Stimulated activated CD8-positive, alpha-beta memory T cell treated with anti-CD3 and anti-CD28 coated beads, Interleukin-2, amount 100 ng/mL, for 1 hour (primary cell): ENCODE measurements around the gene PHLDB2.
A peak's percentile ranks its signal among the peaks of the same experiment; 100 is the strongest.
"Not testable (repeated sequence)": the region's sequence is repeated elsewhere in the genome, so short reads cannot be mapped to it uniquely, and the experiment has no call there.

Experiments
- DNase-seq, 2 donors: peaks; one replicate each; pipeline ENCODE4 v3.0.0-alpha.2; 2020; ENCODE audit warnings: low read depth in 2 of 2

Gene PHLDB2

DNA sequence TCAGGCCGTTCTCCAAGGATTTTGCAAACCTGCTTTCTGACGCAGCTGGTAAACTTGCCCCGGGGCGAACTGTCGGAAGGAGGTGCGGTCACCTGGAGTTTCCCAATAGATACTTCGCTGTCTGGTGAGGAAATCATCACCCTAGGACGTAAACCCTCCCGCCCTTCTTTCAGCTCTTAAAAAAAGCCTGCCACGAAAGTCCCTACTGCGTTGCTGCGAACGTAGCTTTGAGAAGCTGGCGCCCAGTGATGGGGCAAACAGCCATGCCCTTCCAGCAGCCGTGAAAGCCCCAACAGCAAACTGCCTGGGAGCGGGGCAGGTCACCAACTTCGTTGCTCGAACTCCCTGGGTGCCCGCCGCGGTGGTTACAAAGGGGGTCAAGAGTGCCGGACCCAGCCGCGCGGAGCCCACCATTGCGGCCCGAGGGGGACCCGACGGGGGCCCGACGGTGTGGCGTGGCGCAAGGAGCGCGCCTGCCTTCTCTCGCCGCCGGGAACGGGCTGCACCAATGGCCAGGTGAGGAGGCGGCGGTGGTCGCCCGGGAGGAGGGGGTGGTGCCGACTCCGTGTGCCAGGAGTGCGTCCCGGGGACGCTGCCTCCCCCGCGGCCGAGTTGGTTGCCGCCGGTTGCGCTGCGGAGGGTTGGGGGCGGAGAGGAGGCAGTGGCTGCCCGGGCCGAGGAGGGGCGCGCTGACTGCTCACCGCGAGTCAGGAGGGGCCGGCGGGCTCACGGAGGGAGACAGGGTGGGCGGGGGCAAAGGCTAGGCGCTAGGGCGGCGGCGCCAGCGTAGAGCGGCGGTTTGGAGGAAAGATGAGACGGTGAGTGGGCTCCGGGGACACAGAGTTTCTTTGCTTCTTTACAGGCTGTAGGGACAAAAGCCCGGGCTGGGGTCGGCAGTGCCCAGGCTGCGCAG lies at the start of gene PHLDB2:
PHLDB2 (plus strand) TSS at position 205 of the 913 bp plus-strand sequence. CDS start 24,813 bp downstream, outside the sequence.
- DNase-seq: peak; percentile 31 to 41

DNA sequence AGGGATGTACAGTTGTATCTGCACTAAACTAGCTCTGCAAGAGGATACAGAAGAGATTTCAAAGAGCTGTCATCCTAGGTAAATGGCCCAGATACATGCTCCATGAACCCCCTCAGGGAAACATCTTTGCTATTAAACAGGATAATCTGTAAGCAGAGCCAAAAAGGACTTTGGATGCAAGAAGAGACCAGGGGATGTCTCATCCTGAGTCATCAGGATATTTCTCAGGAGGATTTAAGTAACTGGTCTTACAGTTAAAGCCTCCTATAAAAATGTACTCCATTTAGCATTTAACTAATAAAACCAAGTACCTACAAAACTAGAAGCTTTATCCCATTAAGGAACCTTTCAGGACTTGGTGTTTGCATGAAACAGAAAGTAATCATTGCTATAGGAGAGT lies 48.2 kb upstream of the PHLDB2 start:
- no peak for DNase-seq

DNA sequence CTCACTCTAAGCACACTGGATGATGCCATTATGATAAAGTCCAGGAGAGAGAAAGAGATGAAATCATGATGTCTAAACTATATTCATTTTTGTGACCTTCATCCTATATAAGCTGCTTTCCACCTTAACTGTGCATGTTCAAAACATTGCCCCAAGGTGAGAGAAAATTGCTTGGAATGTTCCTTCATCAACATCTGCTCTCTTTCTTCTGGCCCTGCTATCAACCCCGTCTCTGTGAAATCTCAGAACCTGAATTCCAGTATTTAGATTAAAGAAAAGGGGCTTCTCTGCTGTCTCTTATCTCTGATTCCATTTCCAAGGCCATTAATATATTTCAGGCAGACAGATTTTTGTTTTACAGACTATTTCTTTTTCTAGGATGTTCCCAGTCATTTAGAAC lies 47.3 kb upstream of the PHLDB2 start:
- DNase-seq: no peak

DNA sequence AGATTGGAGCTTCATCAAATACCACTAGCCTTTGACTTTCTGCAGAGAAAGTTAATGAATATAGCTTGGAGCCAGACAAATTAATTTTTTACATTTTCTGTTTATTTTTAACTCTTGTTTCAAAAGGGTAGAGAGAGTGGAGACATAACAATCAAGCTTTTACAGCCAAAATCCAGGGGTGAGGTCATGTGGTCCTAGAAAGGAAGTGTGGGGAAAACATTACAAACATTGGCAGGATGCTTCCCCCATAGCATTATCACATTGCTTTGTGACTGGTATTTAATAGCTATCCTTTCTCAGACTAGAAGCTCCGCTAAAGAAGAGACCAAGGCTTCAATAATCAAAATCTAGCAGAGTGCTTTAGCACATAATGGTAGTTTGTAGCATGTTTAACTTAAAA lies 46.4 kb upstream of the PHLDB2 start:
- DNase-seq: no peak

DNA sequence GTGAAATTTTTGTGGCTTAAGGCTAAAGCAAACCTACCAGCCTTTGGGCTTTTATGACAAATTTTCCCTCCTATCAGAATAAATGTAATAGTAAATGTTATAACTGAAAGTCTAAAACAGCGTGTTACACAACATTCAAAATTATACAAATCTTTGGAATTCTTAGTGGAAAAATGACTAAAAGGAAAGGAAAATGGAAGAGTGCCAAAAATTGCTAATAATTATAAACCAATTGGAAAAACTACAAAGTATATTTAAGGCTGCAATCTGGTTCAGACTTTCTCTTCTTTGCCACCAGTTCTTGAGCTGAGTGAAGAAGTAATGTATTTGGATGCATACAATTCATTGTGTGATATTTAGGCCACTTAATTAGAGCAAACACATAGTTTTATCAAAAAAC lies 45.6 kb upstream of the PHLDB2 start:
- DNase-seq: no peak

DNA sequence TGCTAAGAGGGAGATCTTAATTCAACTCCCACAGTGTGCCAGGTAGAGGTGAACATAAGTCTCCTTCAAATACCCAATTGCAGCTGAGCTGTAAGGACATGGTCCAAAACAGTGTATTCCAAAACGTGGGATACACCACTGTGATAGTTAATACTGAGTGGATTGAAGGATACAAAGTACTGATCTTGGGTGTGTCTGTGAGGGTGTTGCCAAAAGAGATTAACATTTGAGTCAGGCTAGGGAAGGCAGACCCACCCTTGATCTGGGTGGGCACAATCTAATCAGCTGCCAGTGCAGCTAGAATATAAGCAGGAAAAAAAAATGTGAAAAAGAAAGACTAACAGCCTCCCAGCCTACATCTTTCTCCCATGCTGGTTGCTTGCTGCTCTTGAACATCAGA lies 45.1 kb upstream of the PHLDB2 start:
- no peak for DNase-seq

DNA sequence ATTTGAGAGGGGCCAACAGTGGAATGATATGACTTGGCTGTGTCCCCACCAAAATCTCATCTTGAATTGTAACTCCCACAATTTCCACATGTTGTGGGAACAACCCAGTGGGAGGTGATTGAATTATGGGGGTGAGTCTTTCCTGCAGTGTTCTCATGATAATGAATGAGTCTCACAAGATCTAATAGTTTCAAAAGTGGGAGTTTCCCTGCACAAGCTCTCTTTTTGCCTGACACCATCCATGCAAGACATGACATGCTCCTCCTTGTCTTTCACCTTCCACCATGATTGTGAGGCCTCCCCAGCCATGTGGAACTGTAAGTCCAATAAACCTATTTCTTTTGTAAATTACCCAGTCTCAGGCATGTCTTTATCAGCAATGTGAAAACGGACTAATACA lies 42.3 kb upstream of the PHLDB2 start:
- DNase-seq: not testable (repeated sequence)

DNA sequence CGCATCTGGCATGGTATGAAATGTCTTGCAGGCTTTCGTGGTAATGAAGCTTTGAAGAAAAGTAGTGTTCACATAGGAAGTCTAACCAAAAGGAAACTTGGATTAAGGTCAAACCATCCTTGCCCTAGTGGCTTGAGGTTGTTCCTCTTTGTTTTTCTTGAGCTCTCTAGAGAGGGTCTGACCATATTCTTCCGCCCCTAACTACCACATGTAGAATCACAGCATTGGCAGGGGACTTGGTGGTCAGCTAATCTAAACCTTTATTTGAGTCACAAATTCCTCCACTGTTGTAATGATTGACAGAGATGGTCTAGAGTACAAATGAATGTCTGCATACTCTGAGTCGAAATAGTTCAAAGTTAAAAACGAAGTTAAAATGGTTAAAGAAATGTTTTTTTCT lies 39.1 kb upstream of the PHLDB2 start:
- no peak for DNase-seq

DNA sequence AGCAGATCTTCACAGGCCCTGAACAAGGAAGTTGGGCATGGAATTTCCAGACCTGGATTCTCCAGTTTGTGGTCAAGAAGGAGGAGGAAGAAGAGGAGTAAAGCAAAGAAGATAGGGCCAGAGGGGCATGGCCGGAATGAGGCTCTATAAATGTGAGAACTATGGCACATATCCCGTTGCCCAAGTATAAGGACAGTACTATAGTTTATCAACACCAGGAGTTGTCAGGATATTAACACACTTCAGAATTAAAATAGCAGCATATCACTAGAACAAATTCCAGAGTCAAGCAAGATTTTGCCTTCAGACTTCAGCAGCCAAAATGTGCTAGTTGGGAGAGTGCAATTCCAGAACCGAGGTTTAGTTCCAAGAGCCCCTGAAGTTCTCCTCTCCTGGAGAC lies 38.4 kb upstream of the PHLDB2 start:
- no peak for DNase-seq

DNA sequence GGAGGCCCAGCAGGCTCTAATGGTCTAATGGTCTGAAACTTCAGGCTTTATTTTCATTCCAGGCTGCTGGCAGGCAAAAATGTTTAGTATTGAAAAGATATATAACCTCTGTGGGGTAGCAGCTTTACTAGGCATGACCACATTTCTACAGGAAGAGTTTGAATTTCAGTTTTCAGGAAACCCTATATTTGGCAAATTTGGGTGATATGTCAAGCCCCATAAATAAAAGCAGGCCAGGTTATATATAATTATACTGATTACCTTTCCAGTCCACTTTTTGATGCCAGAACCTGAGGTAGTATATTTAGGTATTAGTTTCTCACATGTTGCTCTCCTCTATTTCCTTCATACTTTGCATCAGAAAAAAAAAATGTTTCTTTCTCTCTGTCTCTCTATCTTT lies 37.2 kb upstream of the PHLDB2 start:
- no peak for DNase-seq

DNA sequence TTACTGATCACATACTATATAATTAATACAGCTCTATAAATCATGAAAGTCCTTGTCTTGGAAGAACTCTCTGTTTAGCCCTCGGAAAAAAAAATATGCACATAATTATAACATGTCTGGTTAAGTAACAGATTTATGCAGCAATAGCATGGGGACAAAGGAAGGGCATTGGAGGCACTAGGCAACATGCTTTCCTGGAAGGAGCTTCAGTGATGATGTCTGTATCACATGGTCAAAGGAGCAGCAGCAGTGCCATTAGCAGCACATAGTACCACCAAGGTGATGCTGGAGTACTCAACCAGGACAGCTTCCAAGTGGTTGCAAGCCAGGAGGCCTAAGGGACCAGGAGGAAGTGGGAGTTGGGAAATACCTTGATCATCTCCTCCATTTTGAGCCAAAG lies 36.3 kb upstream of the PHLDB2 start:
- no peak for DNase-seq

DNA sequence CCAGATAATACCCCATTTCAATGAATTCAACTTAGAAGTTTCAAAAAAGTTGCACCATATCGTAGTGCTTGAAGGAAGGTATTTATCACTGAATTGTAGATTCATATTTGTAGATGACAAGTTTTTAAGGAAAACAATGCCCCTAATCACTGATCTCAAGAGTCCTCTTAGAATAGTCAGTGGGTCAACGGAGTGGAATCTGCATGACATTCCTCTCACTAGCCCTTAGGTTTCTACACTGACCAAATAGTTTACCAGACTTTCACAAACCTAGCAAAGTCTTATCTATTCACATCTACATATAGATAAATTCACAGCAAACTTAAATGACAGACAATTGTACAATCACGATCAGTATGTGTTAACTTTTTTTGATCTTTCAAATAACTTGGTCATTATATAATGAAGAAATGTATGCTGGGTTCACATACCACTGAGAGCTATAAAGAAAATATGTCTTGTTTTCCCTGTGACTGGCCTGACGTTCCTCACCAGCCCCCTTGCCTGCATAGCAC lies 35.7 kb upstream of the PHLDB2 start:
- DNase-seq: no peak

DNA sequence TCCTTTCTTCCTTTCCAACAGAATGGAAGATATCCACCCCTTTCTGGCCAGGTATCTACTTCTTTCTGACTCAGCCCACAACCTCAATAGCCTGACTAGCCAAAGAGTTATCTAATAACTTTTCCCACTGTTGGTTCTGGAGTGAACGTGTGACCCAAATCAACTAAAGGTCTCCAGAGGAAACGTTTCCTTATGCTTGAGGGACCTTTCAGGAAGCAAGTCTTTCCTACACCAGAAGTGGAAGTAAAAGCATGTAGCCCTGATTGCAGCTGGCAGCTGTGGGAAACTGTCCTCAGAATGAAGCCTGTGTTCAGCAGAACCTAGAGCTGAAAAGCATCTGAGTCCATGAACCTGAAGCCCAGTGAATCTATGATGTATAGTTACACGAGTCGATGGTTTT lies 34.7 kb upstream of the PHLDB2 start:
- no peak for DNase-seq

DNA sequence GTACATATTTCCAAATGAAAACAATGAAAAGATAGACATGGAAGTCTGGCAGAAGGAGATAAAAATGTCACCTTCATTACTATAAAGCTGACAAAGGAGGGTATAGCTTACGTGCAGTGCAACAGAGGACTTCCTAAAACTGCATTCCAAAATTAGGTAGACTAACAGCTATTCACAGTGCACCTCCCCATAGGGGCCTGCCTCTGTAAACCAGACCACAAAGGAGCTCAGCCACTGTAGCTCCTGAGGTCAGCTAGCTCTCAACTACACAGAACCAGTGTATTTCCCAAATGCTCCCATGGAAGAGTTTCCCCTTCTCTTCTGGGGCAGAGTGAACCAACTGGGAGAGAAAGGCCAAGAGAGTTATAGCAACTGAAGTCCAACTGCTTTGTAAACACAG lies 31.2 kb upstream of the PHLDB2 start:
- DNase-seq: no peak

DNA sequence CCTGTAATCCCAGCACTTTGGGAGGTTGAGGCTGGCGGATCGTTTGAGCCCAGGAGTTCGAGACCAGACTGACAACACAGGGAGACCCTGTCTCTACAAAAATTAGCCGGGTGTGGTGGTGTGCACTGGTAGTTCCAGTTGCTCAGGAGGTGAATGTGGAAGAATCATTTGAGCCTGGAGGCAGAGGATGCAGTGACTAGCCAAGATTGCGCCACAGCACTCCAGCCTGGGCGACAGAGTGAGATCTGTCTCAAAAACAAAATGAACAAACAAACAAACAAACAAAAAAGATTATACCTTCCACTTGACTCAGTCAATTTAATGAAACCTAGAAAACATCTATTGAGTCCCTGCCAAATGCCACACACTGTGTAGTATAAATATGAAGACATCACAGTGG lies 30.5 kb upstream of the PHLDB2 start:
- DNase-seq: no peak

DNA sequence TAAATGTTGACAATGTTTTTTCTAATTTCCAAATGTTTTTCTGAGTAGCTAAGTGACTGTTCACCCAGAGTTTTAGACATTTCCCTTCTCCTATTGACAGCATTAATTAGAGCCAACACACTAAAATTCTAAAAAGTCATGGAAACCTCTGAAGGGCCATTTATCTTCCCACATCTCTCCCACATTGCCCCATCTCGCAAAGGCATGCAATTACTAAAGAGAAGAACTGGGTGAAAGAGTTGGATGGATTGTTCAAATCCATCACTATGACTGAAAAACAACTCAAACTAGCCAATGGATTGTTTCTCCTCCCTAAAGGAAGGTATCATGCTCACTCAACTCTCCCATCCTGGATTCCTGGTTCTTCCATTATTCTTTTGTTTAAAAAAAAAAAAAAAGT lies 30.0 kb upstream of the PHLDB2 start:
- DNase-seq: no peak

DNA sequence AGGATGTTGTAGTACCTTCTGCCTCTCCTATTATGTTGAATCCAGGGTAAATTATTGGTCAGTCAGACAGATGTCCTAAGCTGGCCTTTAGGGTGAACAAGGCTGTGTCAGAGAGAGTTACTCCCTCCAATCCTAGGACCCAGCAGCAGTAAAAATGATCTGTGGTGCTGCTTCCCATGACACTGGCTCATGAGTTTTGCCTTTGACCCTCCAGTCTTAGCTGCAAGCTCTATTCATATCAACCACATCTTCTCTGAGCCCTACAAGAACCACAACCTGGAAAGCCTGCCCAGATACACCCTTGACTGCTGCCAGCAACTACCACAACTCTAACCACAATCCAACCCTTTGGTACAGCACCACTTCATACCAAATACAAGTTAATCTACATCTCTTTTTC lies 27.2 kb upstream of the PHLDB2 start:
- no peak for DNase-seq

DNA sequence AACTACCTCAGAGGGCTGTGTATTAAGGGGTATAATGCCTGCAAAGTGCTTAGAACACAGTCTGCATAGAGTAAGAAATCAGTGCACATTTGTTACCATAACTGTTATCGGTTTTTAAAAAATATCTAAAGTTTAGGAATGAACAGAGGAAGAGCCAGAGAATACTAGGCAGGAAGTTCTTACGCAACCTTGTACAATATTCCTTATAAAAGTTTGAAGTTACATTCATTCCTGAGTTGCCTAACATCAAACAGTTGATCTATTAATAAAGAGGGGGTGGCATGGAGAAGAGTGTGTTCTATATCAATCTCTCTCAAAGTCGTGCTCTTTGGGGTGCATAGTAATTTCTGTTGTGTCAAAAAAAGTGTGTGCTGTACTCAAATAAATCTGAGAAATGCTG lies 22.0 kb upstream of the PHLDB2 start:
- DNase-seq: no peak

DNA sequence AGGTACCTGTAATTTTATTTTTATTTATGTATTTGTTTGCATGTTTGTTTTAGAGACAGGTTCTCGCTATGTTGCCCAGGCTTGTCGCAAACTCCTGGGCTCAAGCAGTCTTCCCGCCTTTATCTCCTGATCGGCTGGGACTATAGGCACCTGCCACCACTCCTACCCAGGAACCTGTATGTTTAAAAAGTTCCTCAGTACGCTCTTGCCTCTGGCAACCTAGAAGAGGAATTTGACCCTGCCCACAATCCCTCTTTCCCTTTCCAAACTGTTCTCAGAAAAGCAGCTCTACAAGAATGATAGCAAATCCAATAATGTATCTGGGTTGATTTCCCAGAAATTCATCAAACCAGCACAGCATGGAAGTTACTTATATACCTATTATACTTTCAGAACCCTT lies 20.9 kb upstream of the PHLDB2 start:
- DNase-seq: no peak

DNA sequence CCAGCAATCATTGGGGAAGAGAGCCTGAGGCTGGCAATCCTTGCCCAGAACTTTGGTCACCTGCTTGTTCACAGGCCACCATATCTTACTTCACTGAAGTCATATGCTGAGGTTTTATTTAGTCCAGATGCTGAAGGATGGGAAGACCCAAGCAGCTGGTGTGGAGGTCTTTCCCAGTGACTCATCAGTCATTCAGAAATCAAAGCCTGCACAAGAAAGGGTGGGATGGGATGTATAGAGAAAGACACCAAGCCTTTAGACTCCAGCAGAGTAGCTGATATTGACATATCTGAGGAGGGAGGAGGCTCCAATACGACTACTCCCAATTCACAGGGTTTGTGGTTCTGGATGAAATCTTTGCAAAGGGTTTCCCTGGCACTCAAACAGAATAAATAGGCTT lies 13.0 kb upstream of the PHLDB2 start:
- DNase-seq: no peak

DNA sequence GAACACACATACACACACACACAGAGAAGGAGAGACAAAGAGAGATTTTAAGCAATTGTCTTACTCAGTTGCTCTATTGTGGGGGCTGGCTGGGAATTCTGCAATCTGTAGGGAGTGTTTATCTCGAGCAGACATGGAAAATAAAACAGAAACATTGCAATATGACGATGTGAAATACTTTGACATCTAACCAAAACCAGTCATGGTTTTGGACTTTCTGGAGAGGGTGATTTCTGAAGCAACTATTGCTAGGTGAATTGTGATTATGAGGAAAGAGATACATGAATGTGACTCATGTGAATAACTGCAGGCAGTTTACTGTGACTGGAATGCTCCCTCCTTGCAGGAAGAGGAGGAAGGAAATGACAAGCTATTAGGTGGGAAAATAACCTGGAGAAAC lies 12.3 kb upstream of the PHLDB2 start:
- DNase-seq: no peak

DNA sequence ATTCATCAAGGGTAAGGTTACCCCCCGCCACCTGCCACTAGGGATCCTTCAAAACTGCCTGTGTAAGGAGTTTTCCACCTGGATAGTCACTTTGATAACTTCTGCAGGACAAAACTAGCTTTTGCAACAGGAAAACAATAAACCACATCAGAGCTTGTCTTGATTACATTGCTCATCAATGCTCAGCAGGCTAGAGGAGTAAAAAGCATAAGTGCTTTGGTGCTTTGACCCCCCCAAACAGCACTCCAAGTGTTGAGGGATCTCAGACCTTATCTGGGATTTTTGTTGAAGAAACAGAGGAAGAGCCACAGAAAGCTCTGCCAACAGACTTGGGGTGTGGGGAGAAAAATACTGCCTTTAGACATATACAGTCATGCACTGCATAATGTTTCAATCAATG lies 10.8 kb upstream of the PHLDB2 start:
- DNase-seq: no peak

DNA sequence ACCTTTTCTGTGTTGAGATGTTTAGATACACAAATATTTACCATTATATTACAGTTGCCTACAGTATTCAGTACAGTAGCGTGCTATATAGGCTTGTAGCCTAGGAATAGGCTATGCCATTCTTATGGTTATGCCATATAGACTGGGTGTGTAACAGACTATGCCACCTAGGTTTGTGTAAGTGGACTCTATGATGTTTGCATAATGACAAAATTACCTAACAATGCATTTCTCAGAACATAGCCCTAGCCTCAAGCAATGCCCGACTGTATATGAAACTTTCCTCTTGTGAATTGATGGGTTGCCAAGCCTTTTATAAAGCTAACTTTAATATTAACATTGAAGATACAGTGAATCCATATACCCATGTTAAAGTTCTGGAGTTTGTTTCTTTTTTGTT lies 10.3 kb upstream of the PHLDB2 start:
- DNase-seq: no peak

DNA sequence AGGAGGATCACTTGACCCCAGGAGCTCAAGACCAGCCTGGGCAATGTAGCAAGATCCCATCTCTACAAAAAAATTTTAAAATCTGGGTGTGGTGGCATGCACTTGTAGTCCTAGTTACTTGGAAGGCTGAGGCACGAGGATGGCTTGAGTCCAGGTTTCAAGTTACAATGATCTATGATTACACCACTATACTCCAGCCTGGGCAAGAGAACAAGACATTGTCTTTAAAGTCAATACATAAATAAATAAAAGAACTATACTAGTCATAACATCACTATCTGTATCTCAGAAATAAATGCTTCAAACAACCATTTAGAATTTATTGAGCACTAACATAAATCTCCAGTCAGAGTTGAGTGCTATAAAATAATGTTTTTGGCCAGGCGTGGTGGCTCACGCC lies 8.5 kb upstream of the PHLDB2 start:
- no peak for DNase-seq
